CD4-positive, alpha-beta T cell treated with Interleukin-12 subunit alpha and Interleukin-12 subunit beta, for 1 hour (primary cell): ENCODE results near the gene ATP6V1C2.

Experiments
- DNase-seq: peaks from one replicate; pipeline ENCODE4 v3.0.0-alpha.2; 2020

ATP6V1C2 gene

GRCh38 chr2:10733566-10733925 is 12.1 kb downstream of the ATP6V1C2 start:
- DNase-seq = no peak

- DNase-seq = no peak
These were observed 12.6 kb downstream of the ATP6V1C2 start for GRCh38 chr2:10733980-10734379.

GRCh38 chr2:10738192-10738591 is 16.8 kb downstream of the ATP6V1C2 start:
- DNase-seq = no peak

GRCh38 chr2:10740226-10740625 is 18.8 kb downstream of the ATP6V1C2 start:
- DNase-seq = no peak

GRCh38 chr2:10741139-10741538 is 19.7 kb downstream of the ATP6V1C2 start:
- DNase-seq = no peak

GRCh38 chr2:10742666-10743065 is 21.2 kb downstream of the ATP6V1C2 start:
- DNase-seq = no peak

GRCh38 chr2:10750610-10751009 is 29.2 kb downstream of the ATP6V1C2 start:
- DNase-seq = no peak

GRCh38 chr2:10752236-10752635 is 30.8 kb downstream of the ATP6V1C2 start:
- no peak for DNase-seq

GRCh38 chr2:10753156-10753555 is 31.7 kb downstream of the ATP6V1C2 start:
- no peak for DNase-seq

GRCh38 chr2:10753876-10754275 is 32.4 kb downstream of the ATP6V1C2 start:
- DNase-seq = no peak

- no peak for DNase-seq
These were observed 34.2 kb downstream of the ATP6V1C2 start for GRCh38 chr2:10755621-10756020.

- DNase-seq = no peak
These were observed 36.4 kb downstream of the ATP6V1C2 start for GRCh38 chr2:10757814-10758286.

GRCh38 chr2:10759151-10759714 is 37.8 kb downstream of the ATP6V1C2 start:
- DNase-seq = no peak

- no peak for DNase-seq
These were observed 39.5 kb downstream of the ATP6V1C2 start for GRCh38 chr2:10760794-10761504.

GRCh38 chr2:10761591-10761990 is 40.2 kb downstream of the ATP6V1C2 start:
- no peak for DNase-seq

GRCh38 chr2:10762651-10763460 is 41.4 kb downstream of the ATP6V1C2 start:
- no peak for DNase-seq

GRCh38 chr2:10763461-10763800 is 42.0 kb downstream of the ATP6V1C2 start:
- DNase-seq = no peak

GRCh38 chr2:10764096-10764785 is 42.8 kb downstream of the ATP6V1C2 start:
- no peak for DNase-seq

GRCh38 chr2:10764896-10765295 is 43.5 kb downstream of the ATP6V1C2 start:
- no peak for DNase-seq

GRCh38 chr2:10765461-10765860 is 44.0 kb downstream of the ATP6V1C2 start:
- no peak for DNase-seq

GRCh38 chr2:10765914-10766313 is 44.5 kb downstream of the ATP6V1C2 start:
- no peak for DNase-seq

GRCh38 chr2:10768063-10768507 is 46.7 kb downstream of the ATP6V1C2 start:
- DNase-seq = no peak
